Lung microvascular endothelial cell (primary cell): ENCODE results near the gene FOXD4L1. TPM values are rescaled to one million over a fixed set of nuclear protein-coding genes. Genes with fewer than 3 reads are reported as not detected.
A peak's percentile ranks its signal among the peaks of the same experiment; 100 is the strongest.
"Not testable (repeated sequence)": the region's sequence is repeated elsewhere in the genome, so short reads cannot be mapped to it uniquely, and the experiment has no call there.

Experiments used
- DNase-seq, 2 donors: peaks; one replicate each; pipeline versions ENCODE4 v3.0.0 to v3.0.0-alpha.2; 2010; ENCODE audit warnings: low read depth in 2 of 2
- total RNA-seq: library from RNA; depleted of rRNA; stranded (reverse); fragments of >200 nt; gene quantifications from 2 replicates; pipeline ENCODE4 v1.2.1, GENCODE V29; 2014

FOXD4L1 gene
- total RNA-seq, 1 donor from 2014 or later: under 0.01 TPM

DNA sequence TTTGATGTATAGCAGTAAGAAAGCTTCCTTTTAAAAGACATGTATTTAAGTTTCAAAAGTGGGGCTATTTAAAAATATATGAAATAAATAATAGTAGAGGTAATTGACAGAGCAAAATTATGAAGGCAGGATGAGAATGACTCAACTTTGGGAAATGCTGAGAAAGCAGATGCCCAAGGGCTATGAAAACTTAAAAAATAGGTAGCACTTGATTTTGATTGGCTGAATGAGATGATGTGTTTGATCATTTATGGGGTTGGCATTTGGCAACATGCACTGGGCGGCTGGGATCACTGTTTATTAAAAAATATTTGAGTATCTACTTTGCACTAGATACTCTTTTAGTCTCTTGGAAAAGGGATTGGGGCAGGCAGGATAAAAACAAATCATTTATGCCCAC lies 26.5 kb downstream of the FOXD4L1 start:
- not testable (repeated sequence) for DNase-seq

DNA sequence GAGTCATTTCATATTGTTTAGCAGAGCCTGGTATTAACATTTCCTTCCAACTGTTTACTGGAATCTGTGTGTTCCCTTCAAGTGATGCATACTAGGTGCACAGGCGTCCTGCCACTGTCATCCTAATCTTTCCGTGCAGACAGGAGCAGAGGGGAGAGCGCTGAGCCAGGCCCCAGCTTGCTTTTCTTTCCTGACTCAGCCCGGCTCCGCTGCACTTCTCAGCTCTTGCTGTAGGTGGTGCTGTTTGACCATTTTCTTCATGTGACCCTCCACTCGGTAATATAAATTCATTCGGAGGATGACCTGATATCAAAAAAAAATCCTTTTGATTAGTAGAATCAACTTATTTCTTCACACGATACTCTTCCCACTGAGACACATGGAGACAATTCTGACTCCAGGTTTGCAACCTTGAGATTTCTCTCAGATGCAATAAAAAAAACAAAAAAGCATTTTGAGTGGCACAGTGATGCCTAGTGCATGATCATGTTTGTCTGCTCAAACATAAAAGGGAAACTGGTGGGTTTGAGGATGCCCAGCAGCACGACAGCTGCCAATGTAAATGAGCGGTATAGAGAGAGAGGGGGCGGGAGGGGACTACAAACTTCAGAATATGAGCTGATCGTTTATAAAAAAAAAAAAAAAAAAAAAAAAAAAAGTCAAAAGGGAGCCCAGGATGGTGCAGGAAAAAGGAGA lies 29.0 kb downstream of the FOXD4L1 start:
- DNase-seq: not testable (repeated sequence)

DNA sequence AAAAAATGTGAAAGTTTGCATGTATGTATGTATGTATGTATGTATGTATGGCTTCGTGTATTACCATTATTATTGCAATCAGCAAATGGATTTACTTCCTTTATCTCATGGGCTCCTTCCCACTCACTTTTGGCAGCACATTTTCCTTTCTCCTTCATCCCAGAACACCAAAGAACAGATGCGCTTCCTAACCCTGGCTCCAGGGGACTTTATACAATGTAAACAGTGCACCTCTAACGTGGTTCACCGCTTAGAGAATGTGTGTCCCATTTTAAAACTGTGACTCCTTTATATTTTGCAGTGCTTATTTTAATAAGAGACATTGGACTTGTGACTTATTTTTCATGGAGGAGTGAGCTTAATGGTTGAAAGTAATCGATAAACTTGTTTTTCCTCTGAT lies 29.7 kb downstream of the FOXD4L1 start:
- not testable (repeated sequence) for DNase-seq

DNA sequence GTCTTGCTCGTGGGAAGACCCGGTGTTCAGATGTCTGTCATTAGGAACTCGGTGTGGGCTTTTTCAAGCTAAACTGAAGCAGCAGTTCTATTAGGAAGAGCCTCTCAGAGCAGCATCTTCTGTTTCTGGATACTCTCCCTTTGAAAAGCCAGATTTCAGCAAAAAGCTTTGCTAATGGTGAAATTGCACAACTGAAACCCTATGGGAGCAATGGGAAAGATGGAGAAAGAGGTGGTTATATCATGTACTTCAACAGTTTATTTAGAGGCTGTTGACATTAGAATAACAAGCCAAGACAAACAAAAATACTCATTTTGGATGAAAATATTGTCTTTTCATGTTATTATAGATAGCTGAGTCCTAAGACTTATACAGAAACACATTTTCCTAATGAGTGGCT lies 30.4 kb downstream of the FOXD4L1 start:
- DNase-seq: not testable (repeated sequence)

DNA sequence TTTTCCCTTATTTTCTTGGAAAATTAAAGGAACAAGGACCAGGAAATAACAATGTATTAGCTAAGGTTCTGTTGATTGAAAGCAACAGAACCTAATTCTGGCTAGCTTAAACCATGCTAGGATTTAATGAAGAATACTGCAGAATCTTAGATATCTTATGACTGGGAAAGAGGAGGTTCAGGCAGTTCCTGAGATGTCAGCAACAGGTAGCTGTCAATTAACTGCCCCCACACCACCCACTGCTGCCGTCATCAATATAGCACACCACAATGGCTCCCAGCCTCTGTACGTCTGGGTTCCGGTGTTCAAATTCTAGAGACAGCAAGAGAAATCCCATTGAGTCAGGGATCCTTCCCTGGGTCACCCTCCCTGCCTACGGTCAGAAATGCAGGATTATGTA lies 34.5 kb downstream of the FOXD4L1 start:
- not testable (repeated sequence) for DNase-seq

DNA sequence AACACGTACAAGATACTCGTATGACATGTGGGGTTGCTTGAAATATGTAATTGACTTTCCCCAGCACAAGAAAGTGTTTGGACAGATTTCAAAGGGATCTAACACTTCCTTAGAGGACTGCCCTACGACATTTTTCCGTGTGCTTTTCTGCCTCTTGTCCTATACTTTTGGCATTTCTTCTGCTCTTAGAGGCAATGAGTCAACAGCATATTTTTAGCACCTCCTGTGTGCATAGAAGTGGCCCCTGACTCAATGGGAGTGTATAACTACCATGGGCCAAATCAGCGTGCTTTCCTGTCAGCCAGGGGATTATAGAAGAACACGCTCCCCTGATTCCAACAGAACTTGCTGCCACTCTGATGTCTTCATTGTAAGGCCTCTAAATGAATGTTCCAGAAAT lies 38.1 kb downstream of the FOXD4L1 start:
- not testable (repeated sequence) for DNase-seq

DNA sequence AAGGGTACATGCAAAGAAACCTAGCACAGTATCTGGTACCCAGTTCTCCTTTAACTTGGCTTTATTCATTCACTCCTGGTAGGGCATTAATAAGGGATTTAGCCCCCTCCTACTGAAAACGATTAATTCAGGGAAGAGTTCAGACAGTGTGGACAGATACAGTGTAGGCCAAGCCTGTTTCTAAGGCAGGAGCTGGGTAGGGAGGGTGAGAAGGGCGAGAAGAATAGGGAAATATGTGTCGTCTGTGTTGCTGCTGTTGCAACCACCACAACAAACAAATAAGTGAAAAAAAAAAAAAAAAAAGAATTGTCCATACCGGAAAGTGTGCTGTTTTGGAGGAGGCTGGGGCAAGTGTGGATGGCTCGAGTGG lies 42.4 kb downstream of the FOXD4L1 start:
- DNase-seq: not testable (repeated sequence)

DNA sequence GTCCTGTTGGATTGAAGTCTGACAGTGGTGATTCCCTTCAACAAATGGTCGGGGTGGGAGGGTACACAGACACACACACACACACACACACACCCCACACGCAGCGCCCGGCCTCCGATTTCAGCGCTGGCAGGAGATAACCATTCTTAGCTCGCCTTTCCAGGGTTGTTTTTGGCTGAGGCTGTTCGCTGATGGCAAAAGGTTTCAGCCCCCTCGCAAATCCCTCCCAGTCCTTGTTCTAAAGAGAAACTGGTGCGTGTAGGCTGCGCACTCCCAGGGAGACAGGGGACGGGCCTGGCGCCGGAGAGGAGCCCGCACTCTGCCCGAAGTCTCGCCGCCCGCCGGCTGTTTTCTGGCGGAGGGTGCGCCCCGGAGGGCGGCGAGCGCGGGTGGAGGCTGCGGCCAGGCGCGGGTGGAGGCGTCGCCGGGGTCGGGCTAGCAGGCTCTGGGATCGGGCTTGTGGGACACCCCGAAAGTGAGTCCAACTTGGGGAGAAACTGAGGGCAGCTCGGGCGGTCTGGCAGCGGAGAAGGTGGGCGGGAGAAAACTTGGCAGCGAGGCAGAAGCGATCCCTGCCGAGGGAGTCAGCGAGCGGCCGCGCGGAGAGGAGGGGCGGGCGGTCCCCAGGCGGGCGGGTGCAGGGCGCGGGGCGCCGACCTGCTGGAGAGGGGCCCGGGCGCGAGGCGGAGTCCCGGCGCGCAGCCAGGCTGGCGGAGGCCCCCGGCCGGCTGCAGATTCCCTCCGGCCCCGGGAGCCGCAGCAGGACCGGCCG lies 42.9 kb downstream of the FOXD4L1 start:
- peak in 1 of 2 donors; percentile 2 for DNase-seq

DNA sequence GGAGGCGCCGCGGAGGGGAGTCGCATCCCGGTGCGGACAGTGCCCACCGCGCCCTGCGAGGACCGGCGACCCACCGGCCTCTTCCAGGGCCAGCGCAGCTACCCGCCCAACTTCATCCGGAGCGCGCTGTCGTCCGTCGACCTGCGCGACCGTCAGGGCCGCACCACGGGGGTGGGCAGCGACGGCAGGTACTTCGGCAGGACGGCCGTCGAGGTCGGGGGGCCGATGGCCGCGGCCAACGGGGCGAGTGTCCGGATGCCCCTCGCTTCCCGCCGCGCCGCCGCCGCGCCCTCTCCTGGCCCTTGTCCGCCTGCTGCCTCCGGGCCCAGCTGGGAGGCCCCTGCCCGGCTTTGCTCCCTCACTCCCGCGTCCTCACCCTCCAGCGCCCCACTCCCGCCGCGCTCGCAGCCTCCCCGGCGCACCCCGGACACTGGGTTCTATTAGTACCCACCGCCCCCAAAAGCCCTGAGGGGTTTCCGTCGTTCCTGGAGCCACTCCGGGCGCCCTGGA lies 43.6 kb downstream of the FOXD4L1 start:
- not testable (repeated sequence) for DNase-seq

DNA sequence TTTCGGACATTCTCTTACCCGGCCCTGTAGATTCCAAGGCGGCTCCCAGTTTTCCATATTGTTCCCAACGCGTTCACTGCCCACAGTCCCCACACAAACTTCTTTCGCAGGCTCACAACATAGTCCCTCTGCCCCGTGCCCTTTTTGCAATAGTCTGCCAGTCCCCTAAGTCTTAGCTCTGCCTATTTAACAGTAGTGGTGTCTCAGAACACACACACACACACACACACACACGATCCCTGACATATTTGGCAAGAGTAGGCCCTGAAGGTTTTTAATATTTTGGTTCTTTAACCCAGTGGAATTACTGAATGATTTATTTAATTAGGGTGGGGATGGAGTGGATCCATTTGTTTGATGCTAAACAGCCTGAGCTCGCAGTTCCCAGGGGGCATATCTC lies 44.1 kb downstream of the FOXD4L1 start:
- peak in 1 of 2 donors; percentile 2 for DNase-seq

Other genes starting within 250 kb of the FOXD4L1 start
- under 0.01 and 0.22 TPM in 2 replicates for gene PAX8, start 219.7 kb upstream of the FOXD4L1 start, total RNA-seq
- 15.5 and 21.8 TPM in 2 replicates for gene ZNG1B, start 61.0 kb upstream of the FOXD4L1 start, total RNA-seq
- 2.4 and 4.8 TPM in 2 replicates for gene RABL2A, start 128.6 kb downstream of the FOXD4L1 start, total RNA-seq